HG03280 (cell line): ENCODE measurements around the gene LIN54.
"Not testable (repeated sequence)": the region's sequence is repeated elsewhere in the genome, so short reads cannot be mapped to it uniquely, and the experiment has no call there.

Experiments
- ATAC-seq: cut with Tn5 transposase; IDR thresholded peaks from one replicate; pipeline ENCODE4 v1.9.1; 2021; ENCODE audit warnings: mild to moderate bottlenecking, moderate library complexity; ENCODE audit not compliant: unreplicated experiment

The LIN54 gene

GRCh38 chr4:83010522-83011318 lies at the start of gene LIN54:
TSS of gene LIN54 (minus strand) at chr4:83010823. CDS start at chr4:82984844, 25,979 bp downstream.
- peak; percentile 51 for ATAC-seq

GRCh38 chr4:83054928-83055327 lies 44.3 kb upstream of the LIN54 start:
- no peak for ATAC-seq

GRCh38 chr4:83048781-83049180 lies 38.2 kb upstream of the LIN54 start:
- ATAC-seq = not testable (repeated sequence)

GRCh38 chr4:83046693-83047473 lies 36.3 kb upstream of the LIN54 start:
- no peak for ATAC-seq

- ATAC-seq = no peak
Observed at GRCh38 chr4:83043801-83044407, 33.3 kb upstream of the LIN54 start.

GRCh38 chr4:83043157-83043556 lies 32.5 kb upstream of the LIN54 start:
- not testable (repeated sequence) for ATAC-seq

GRCh38 chr4:83040269-83040668 lies 29.6 kb upstream of the LIN54 start:
- ATAC-seq = no peak

- no peak for ATAC-seq
Observed at GRCh38 chr4:83036991-83037665, 26.5 kb upstream of the LIN54 start.

- peak; percentile 99 for ATAC-seq
Observed at GRCh38 chr4:83034630-83035494, 24.2 kb upstream of the LIN54 start, which contains the start of gene COPS4. TSS of gene COPS4 (plus strand) at chr4:83035183. CDS start at chr4:83035225, 42 bp downstream.

GRCh38 chr4:83029688-83030087 lies 19.1 kb upstream of the LIN54 start:
- ATAC-seq = no peak

- ATAC-seq = no peak
Observed at GRCh38 chr4:83028976-83029375, 18.4 kb upstream of the LIN54 start.

- no peak for ATAC-seq
Observed at GRCh38 chr4:83025563-83025962, 14.9 kb upstream of the LIN54 start.

GRCh38 chr4:83024233-83024632 lies 13.6 kb upstream of the LIN54 start:
- ATAC-seq = no peak

- ATAC-seq = not testable (repeated sequence)
Observed at GRCh38 chr4:83023599-83023998, 13.0 kb upstream of the LIN54 start.

- ATAC-seq = no peak
Observed at GRCh38 chr4:83022724-83023450, 12.3 kb upstream of the LIN54 start.

GRCh38 chr4:83019794-83020494 lies 9.3 kb upstream of the LIN54 start:
- ATAC-seq = no peak

GRCh38 chr4:83013902-83014301 lies 3.3 kb upstream of the LIN54 start:
- ATAC-seq = no peak

- ATAC-seq = no peak
Observed at GRCh38 chr4:83013420-83013867, 2.8 kb upstream of the LIN54 start.
